B cell (primary cell): ENCODE measurements around the gene CMTM5. TPM values are rescaled to one million over a fixed set of nuclear protein-coding genes. Genes with fewer than 3 reads are reported as not detected.
"Not testable (repeated sequence)": the region's sequence is repeated elsewhere in the genome, so short reads cannot be mapped to it uniquely, and the experiment has no call there.

Source experiments
- ATAC-seq: fragments of 200-7000 bp; cut with Tn5 transposase; one replicate; pipeline ENCODE4 v1.10.0; 2021; ENCODE audit warnings: low read depth, mild to moderate bottlenecking, moderate number of reproducible peaks, moderate library complexity
- CTCF ChIA-PET: fragments of 350-600 bp; sonication (Branson Sonifier 250); formaldehyde crosslinking; loops from one replicate; lab custom pipeline; 2021; ENCODE audit warnings: antibody characterized with exemption, inconsistent platforms; lab: Charles Lee
- POLR2A ChIA-PET: fragments of 350-600 bp; sonication (Branson Sonifier 250); formaldehyde crosslinking; loops from one replicate; lab custom pipeline; 2021; ENCODE audit warnings: antibody characterized with exemption; lab: Charles Lee
- DNase-seq: peaks from one replicate; pipeline ENCODE4 v3.0.0; 2013
- H2AFZ ChIP-seq: 2 replicates; pipeline ENCODE4 v1.6.1; 2012; ENCODE audit warnings: mild to moderate bottlenecking, low read depth, low read length; ENCODE audit not compliant: insufficient read depth, poor library complexity, severe bottlenecking
- H3K27ac ChIP-seq, 2 donors: 1 replicate in 1 of 2; 2 replicates in 1 of 2; pipeline ENCODE4 v1.5.1; 2012 to 2013; ENCODE audit warnings: low read length in 2 of 2, mild to moderate bottlenecking in 2 of 2, moderate library complexity in 1 of 2
- H3K27me3 ChIP-seq, 4 experiments: fragments of 200-600 bp in 1 of 4; sonication (generic) in 1 of 4; replicated peaks in 1 of 4; 1 replicate in 2 of 4; 2 replicates in 2 of 4; pipeline versions ENCODE4 v1.6.1 to v1.7.0; 2013 to 2016; ENCODE audit warnings: low read length in 3 of 4, mild to moderate bottlenecking in 2 of 4, mixed read lengths in 1 of 4, moderate library complexity in 1 of 4; ENCODE audit not compliant: insufficient read depth in 4 of 4, control insufficient read depth in 3 of 4; ENCODE audit errors: control extremely low read depth in 1 of 4
- H3K36me3 ChIP-seq, 2 experiments: replicated peaks in 1 of 2; 1 replicate in 1 of 2; 2 replicates in 1 of 2; pipeline versions ENCODE4 v1.6.1 to v1.7.1; 2013; ENCODE audit warnings: low read length in 1 of 2; ENCODE audit not compliant: insufficient read depth in 2 of 2, control insufficient read depth in 1 of 2; ENCODE audit errors: control extremely low read depth in 1 of 2, extremely low read depth in 1 of 2
- H3K4me1 ChIP-seq, 2 donors: fragments of 200-600 bp in 1 of 2; sonication (generic) in 1 of 2; 1 replicate in 1 of 2; 2 replicates in 1 of 2; pipeline versions ENCODE4 v1.5.1 to v1.6.1; 2013 to 2017; ENCODE audit warnings: low read length in 2 of 2; ENCODE audit not compliant: control insufficient read depth in 2 of 2, insufficient read depth in 2 of 2
- H3K4me2 ChIP-seq: replicated peaks from 2 replicates; pipeline ENCODE3; 2012; ENCODE audit warnings: mild to moderate bottlenecking, low read depth, low read length; ENCODE audit not compliant: poor library complexity, severe bottlenecking
- H3K4me3 ChIP-seq, 5 experiments: fragments of 200-600 bp in 1 of 5; sonication (generic) in 1 of 5; 1 replicate in 3 of 5; 2 replicates in 2 of 5; pipeline versions ENCODE4 v1.5.1 to v1.7.0; 2011 to 2016; ENCODE audit warnings: low read length in 4 of 5, mild to moderate bottlenecking in 4 of 5, low read depth in 2 of 5, control low read depth in 1 of 5, moderate library complexity in 1 of 5; ENCODE audit not compliant: insufficient read depth in 1 of 5; ENCODE audit errors: control extremely low read depth in 1 of 5, extremely low read depth in 1 of 5
- H3K79me2 ChIP-seq: fragments of 200-600 bp; sonication (generic); one replicate; pipeline ENCODE4 v1.6.0; 2016; ENCODE audit warnings: low read length; ENCODE audit not compliant: control insufficient read depth, insufficient read depth
- H3K9ac ChIP-seq: fragments of 200-600 bp; sonication (generic); 2 replicates; pipeline ENCODE4 v1.6.1; 2017; ENCODE audit warnings: mild to moderate bottlenecking, low read length, moderate library complexity
- H3K9me3 ChIP-seq, 3 donors: one replicate each; pipeline versions ENCODE4 v1.6.1 to v1.7.1; 2013; ENCODE audit warnings: low read length in 2 of 3; ENCODE audit not compliant: control insufficient read depth in 2 of 3, insufficient read depth in 1 of 3; ENCODE audit errors: control extremely low read depth in 1 of 3
- H4K20me1 ChIP-seq: 2 replicates; pipeline ENCODE4 v1.6.0; 2012; ENCODE audit warnings: mild to moderate bottlenecking, low read length; ENCODE audit not compliant: insufficient read depth, control insufficient read depth, poor library complexity, severe bottlenecking
- H3K27ac Mint-ChIP-seq: one replicate; pipeline ENCODE4 v1.8.0; 2021; ENCODE audit warnings: mixed read lengths
- H3K27me3 Mint-ChIP-seq: one replicate; pipeline ENCODE4 v1.8.0; 2021; ENCODE audit warnings: mixed read lengths
- H3K4me1 Mint-ChIP-seq: one replicate; pipeline ENCODE4 v1.8.0; 2021; ENCODE audit warnings: mixed read lengths
- H3K4me3 Mint-ChIP-seq: one replicate; pipeline ENCODE4 v1.8.0; 2021; ENCODE audit warnings: mixed read lengths
- H3K9me3 Mint-ChIP-seq: one replicate; pipeline ENCODE4 v1.8.0; 2022; ENCODE audit warnings: mixed read lengths; ENCODE audit not compliant: insufficient read depth
- EZH2 ChIP-seq: IDR thresholded peaks from 2 replicates; pipeline ENCODE4 v1.6.1; 2012; ENCODE audit warnings: borderline replicate concordance, low read depth, mild to moderate bottlenecking, moderate library complexity, low read length; ENCODE audit not compliant: insufficient read depth, poor library complexity, severe bottlenecking
- WGBS: methylation state at CpG from one replicate; pipeline ENCODE4 v1.1.5; 2013; ENCODE audit warnings: missing lambda C conversion rate; ENCODE audit not compliant: insufficient coverage; 5-methylcytosine and 5-hydroxymethylcytosine counted together
- intact Hi-C: fragments of 100-400 bp; cut with micrococcal nuclease; formaldehyde crosslinking; loops from one replicate; pipeline ENCODE4 v1.10.0; 2022
- polyA plus RNA-seq: library from polyadenylated mRNA; depleted of rRNA; stranded (reverse); fragments of >200 nt; gene quantifications from 2 replicates; pipeline ENCODE4 v1.2.3, GENCODE V29; 2012
- total RNA-seq, 2 donors: library from RNA; stranded (reverse); fragments of 120-200 nt in 1 of 2; gene quantifications; 1 replicate in 1 of 2; 2 replicates in 1 of 2; pipeline versions ENCODE4 v1.2.3 to v1.2.4, GENCODE V29; 2013 to 2022
- TF ChIP-seq, protein P1 (sequence below): fragments of 200-600 bp; IDR thresholded peaks from one replicate; pipeline ENCODE4 v1.8.0; 2022; ENCODE audit warnings: antibody characterized with exemption, mild to moderate bottlenecking

CMTM5 gene
- total and polyA plus RNA-seq, 2 donors (not counting 1 experiment from before 2014, with no cell fraction given) = 0.18 TPM; not detected in 1

DNA sequence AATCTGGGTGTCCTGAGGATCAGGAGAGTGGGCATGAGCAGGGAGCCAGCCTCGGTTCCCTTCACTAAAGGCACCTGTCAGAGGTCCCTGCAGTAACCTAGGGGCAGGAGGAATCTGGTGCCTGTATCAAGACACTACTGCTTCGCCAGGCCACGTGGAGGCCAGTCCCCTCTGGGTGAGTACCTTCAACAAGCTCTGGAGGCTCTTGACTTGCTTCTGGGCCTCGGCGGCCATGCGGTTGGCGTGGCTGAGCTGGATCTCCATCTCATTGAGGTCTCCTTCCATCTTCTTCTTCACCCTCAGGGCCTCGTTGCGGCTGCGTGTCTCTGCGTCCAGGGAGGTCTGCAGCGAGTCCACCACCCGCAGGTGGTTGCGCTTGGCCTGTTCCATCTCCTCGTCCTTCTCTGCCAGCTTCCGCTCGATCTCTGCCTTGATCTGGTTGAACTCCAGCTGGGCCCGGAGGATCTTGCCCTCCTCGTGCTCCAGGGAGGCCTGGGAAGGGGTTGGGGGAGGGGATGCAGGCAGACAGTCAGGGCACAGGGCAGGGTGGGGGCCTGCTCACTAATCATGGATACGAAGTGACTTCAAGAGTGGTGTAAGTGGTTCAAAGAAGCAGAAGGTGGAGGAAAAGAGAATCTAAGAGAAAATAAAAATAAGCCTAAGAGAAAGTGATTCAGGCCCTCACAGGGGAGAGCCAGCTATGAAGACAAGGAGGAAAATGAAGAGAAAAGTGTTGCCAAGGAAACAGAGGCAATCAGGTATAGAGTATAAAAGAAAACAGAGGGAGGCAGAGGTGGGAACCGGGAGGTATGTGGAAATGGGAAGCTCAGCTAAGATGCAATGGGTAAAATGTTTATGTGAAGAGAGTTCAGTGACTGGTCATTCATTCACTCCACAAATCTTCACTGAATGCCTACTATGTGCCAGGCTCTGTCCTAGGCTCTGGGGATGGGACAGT is 39.3 kb downstream of the CMTM5 start:
- Mint-ChIP-seq H3K27ac (no peak overlapping the region), H3K9me3 (no peaks in the 10 kb centered on the region), H3K27me3 (peaks cover 51% of the 10 kb centered on the region), H3K4me1 (no peaks in the 10 kb centered on the region), H3K4me3 (no peak overlapping the region)
- POLR2A ChIA-PET = no interaction called here
- no peak for TF ChIP-seq EZH2
- TF ChIP-seq, protein P1, sequence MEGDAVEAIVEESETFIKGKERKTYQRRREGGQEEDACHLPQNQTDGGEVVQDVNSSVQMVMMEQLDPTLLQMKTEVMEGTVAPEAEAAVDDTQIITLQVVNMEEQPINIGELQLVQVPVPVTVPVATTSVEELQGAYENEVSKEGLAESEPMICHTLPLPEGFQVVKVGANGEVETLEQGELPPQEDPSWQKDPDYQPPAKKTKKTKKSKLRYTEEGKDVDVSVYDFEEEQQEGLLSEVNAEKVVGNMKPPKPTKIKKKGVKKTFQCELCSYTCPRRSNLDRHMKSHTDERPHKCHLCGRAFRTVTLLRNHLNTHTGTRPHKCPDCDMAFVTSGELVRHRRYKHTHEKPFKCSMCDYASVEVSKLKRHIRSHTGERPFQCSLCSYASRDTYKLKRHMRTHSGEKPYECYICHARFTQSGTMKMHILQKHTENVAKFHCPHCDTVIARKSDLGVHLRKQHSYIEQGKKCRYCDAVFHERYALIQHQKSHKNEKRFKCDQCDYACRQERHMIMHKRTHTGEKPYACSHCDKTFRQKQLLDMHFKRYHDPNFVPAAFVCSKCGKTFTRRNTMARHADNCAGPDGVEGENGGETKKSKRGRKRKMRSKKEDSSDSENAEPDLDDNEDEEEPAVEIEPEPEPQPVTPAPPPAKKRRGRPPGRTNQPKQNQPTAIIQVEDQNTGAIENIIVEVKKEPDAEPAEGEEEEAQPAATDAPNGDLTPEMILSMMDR = no peak
- no peak overlapping the region for H3K4me3 ChIP-seq
- WGBS = 85% methylated on average over 11 of the region's 21 CpGs
- H4K20me1 ChIP-seq = no peaks in the 10 kb centered on the region
- H3K27ac ChIP-seq = no peak overlapping the region
- no peaks in the 10 kb centered on the region for H3K4me1 ChIP-seq
- CTCF ChIA-PET = no interaction called here
- H3K27me3 ChIP-seq = peaks cover 0 to 6% (median 1%) of the 10 kb centered on the region in 4 experiments
- no peak for DNase-seq
- H3K9ac ChIP-seq = no peak overlapping the region
- no peaks in the 10 kb centered on the region for H3K9me3 ChIP-seq
- no peaks in the 10 kb centered on the region for H3K36me3 ChIP-seq
- intact Hi-C loops = no loop called here
- no peak overlapping the region for H2AFZ ChIP-seq
- H3K4me2 ChIP-seq = no peak overlapping the region
- ATAC-seq = no peak
- no peaks in the 10 kb centered on the region for H3K79me2 ChIP-seq

DNA sequence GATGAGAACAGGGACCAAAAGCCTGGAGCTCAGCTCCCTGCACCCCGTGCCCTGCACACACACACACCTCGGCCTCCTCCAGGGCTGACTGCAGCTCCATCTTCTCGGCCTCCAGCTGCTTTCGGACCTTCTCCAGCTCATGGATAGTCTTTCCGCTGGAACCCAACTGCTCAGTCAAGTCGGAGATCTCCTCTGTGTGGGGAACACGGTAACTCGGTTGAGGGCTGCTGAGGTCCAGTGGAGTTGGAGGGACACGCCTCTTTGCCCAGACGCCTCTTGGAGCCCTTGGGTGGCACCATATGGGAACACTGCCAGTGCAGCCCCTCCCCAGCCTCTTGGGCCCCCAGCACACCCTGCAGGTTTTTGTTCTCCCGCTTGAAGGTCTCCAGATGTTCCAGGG is 40.0 kb downstream of the CMTM5 start:
- H3K9ac ChIP-seq = no peak overlapping the region
- DNase-seq = no peak
- no peak for ATAC-seq
- H3K27ac Mint-ChIP-seq = no peak overlapping the region
- no peak overlapping the region for H3K4me2 ChIP-seq
- ChIA-PET POLR2A (no interaction called here), CTCF (no interaction called here)
- no peaks in the 10 kb centered on the region for H3K79me2 ChIP-seq
- TF ChIP-seq, protein P1 = no peak
- TF ChIP-seq EZH2 = no peak
- H3K4me1 Mint-ChIP-seq = no peaks in the 10 kb centered on the region
- H4K20me1 ChIP-seq = no peaks in the 10 kb centered on the region
- peaks cover 46% of the 10 kb centered on the region for H3K27me3 Mint-ChIP-seq
- 88% methylated on average over 11 of the region's 11 CpGs for WGBS
- intact Hi-C loops = no loop called here
- H2AFZ ChIP-seq = no peak overlapping the region
- no peak overlapping the region for H3K4me3 Mint-ChIP-seq
- no peaks in the 10 kb centered on the region for H3K9me3 ChIP-seq
- H3K4me1 ChIP-seq = no peaks in the 10 kb centered on the region
- no peak overlapping the region for H3K4me3 ChIP-seq
- H3K36me3 ChIP-seq = no peaks in the 10 kb centered on the region
- no peaks in the 10 kb centered on the region for H3K9me3 Mint-ChIP-seq
- no peak overlapping the region for H3K27ac ChIP-seq
- H3K27me3 ChIP-seq = peaks cover 0 to 4% (median 1%) of the 10 kb centered on the region in 4 experiments

DNA sequence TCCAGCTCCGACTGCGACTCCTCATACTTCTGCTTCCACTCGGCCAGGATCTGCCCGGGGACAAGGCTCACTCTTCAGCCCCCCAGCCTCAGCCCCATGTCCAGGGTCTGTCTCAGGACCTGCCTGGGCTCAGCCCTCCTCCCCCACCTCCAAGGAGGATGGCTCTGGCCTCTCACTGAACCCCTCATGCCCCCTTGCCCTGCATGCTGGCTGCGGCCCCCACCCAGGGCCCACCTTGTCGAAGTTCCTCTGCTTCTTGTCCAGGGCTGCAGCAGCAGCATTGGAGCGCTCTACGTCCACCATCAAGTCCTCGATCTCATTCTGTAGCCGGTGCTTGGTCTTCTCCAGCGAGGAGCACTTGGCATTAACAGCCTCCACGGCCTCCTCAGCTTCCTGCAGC is 40.4 kb downstream of the CMTM5 start:
- H3K9ac ChIP-seq, H3K27me3 ChIP-seq, H2AFZ ChIP-seq, H3K27ac Mint-ChIP-seq, H3K4me3 Mint-ChIP-seq, H3K4me3 ChIP-seq, H3K27ac ChIP-seq, H3K9me3 Mint-ChIP-seq, H3K79me2 ChIP-seq, ATAC-seq, H3K4me2 ChIP-seq, H3K9me3 ChIP-seq, H3K36me3 ChIP-seq, H3K4me1 Mint-ChIP-seq, H4K20me1 ChIP-seq, CTCF ChIA-PET, POLR2A ChIA-PET, H3K4me1 ChIP-seq, intact Hi-C loops, DNase-seq: not testable (repeated sequence)
- H3K27me3 Mint-ChIP-seq = peaks cover 42% of the 10 kb centered on the region
- WGBS = 75% methylated on average over 12 of the region's 12 CpGs
